ENCODE measurements around the gene INTS4. TPM values are rescaled to one million over a fixed set of nuclear protein-coding genes. Genes with fewer than 3 reads are reported as not detected.

Gene INTS4
- total and polyA plus RNA-seq, 2 of the 8 experiments (the other 6 are each of a cell fraction or from before 2014, with no cell fraction given): 27.0 to 31.3 TPM

GRCh38 chr11:78041843-78042440 is 47.5 kb upstream of the INTS4 start:
- Histone ChIP-seq H4K8ac (ENCODE audit: extremely low read depth, insufficient read depth, low read length) (no peak overlapping the region), H3K23me2 (ENCODE audit: low read depth, low read length) (peaks cover 2% of the 10 kb centered on the region; the same call in 1 of the 2 replicates), H3K14ac (ENCODE audit: insufficient read length) (no peak overlapping the region), H2BK15ac (ENCODE audit: low read length) (peak overlapping the region; percentile 40; the same call in 1 of the 2 replicates), H2BK120ac (replicated peaks; ENCODE audit: low read depth, low read length) (no peak overlapping the region), H3K27ac (ENCODE audit: low read depth, low read length) (no peak overlapping the region), H3K79me1 (ENCODE audit: low read depth, low read length) (no peaks in the 10 kb centered on the region), H3K79me2 (ENCODE audit: control insufficient read depth in 1 of 2, insufficient read depth in 2 of 2, low read length in 2 of 2) (no peaks in the 10 kb centered on the region), H3K27me3 (replicated peaks in 1 of 4; ENCODE audit: control insufficient read depth in 3 of 4, extremely low read depth in 1 of 4, insufficient read depth in 3 of 4, low read length in 3 of 4) (no peaks in the 10 kb centered on the region), H3K4me1 (replicated peaks in 1 of 4; ENCODE audit: control insufficient read depth in 3 of 4, insufficient read depth in 4 of 4, low read length in 3 of 4) (peaks cover 0 to 11% (median 5%) of the 10 kb centered on the region in 4 experiments; a peak in 4 of 7 replicates), H4K5ac (ENCODE audit: insufficient read length, low read depth, low read length) (no peak overlapping the region), H4K20me1 (replicated peaks in 1 of 2; ENCODE audit: control insufficient read depth in 1 of 2, insufficient read depth in 2 of 2, low read length in 2 of 2) (no peaks in the 10 kb centered on the region), H3K56ac (replicated peaks; ENCODE audit: insufficient read length, low read depth, low read length) (no peak overlapping the region), H3K4ac (replicated peaks; ENCODE audit: insufficient read length, low read depth, low read length) (no peak overlapping the region), H2BK20ac (ENCODE audit: low read length) (peak overlapping the region; percentile 48; the same call in 1 of the 2 replicates), H3K18ac (ENCODE audit: extremely low read depth, low read length) (no peak overlapping the region), H4K91ac (replicated peaks; ENCODE audit: insufficient read length, low read length) (no peak overlapping the region), H3K23ac (ENCODE audit: insufficient read length) (no peak overlapping the region), H3K9ac (replicated peaks in 1 of 4; ENCODE audit: extremely low read depth in 1 of 4, low read depth in 3 of 4, low read length in 3 of 4) (no peak overlapping the region), H3K4me2 (ENCODE audit: insufficient read depth in 1 of 2, low read depth in 2 of 2, low read length in 2 of 2) (no peak overlapping the region), H2BK12ac (ENCODE audit: low read depth, low read length) (peak overlapping the region; percentile 50; the same call in 1 of the 2 replicates), H2AK5ac (ENCODE audit: low read depth, low read length) (no peak overlapping the region), H2AFZ (ENCODE audit: low read length) (peak overlapping the region; percentile 82; the same call in 1 of the 2 replicates), H3K9me3 (ENCODE audit: insufficient read depth in 2 of 2, low read depth in 1 of 2, low read length in 1 of 2) (no peaks in the 10 kb centered on the region), H3K36me3 (ENCODE audit: control insufficient read depth in 2 of 4, insufficient read depth in 4 of 4, low read length in 3 of 4) (no peaks in the 10 kb centered on the region), H3K4me3 (ENCODE audit: extremely low read depth in 1 of 4, insufficient read depth in 2 of 4, low read depth in 3 of 4, low read length in 4 of 4) (no peak overlapping the region), H2BK5ac (ENCODE audit: low read depth, low read length) (no peak overlapping the region)
- TF ChIP-seq SP1 (IDR thresholded peaks at IDR 0.05; ENCODE audit: low read depth, low read length) (no peak), YY1 (IDR thresholded peaks at IDR 0.05; ENCODE audit: low read depth, low read length) (peak; percentile 78)
- DNase-seq (ENCODE audit: low read depth in 1 of 2, low spot score in 2 of 2) (no peak), FAIRE-seq (no peak)
- ChIA-PET POLR2A (ENCODE audit: partially characterized antibody) (interaction anchor here (0.7 to 2.2 kb wide), 2 partner anchors 8 to 20 kb away, joined by 3 to 6 read pairs; no protein-coding TSS in a partner anchor), CTCF (ENCODE audit: partially characterized antibody) (interaction anchor here (1.2 to 2.1 kb wide), 4 partner anchors 11 to 42 kb away, joined by 3 to 5 read pairs (median 3); partner anchors contain the start of gene THRSP)
- WGBS, 2 experiments (ENCODE audit: extremely low coverage in 1 of 2, insufficient coverage in 1 of 2, insufficient read length in 1 of 2, insufficient replicate concordance in 2 of 2, low coverage in 1 of 2, low lambda C conversion rate in 2 of 2, missing lambda C conversion rate in 1 of 2): 91% methylated on average over 14 of the region's 14 CpGs; no CpG with 5 or more reads in 1 of the 2 experiments
